Choroid plexus epithelial cell (primary cell): ENCODE results near the gene SOSTDC1.
"Not testable (repeated sequence)": the region's sequence is repeated elsewhere in the genome, so short reads cannot be mapped to it uniquely, and the experiment has no call there.

Source experiments
- DNase-seq: peaks from one replicate; pipeline ENCODE4 v3.0.0-alpha.2; 2010; ENCODE audit warnings: low read depth
- H3K4me3 ChIP-seq: 2 replicates; pipeline ENCODE4 v1.5.1; 2011; ENCODE audit warnings: low read depth, mild to moderate bottlenecking, control low read depth, low read length, moderate library complexity
- TF ChIP-seq, protein P1 (sequence below): conservative IDR thresholded peaks from 2 replicates; pipeline ENCODE4 v1.5.1; 2011; ENCODE audit warnings: low read depth, mild to moderate bottlenecking, control low read depth, inconsistent platforms, low read length, moderate library complexity

Gene SOSTDC1

GRCh38 chr7:16463520-16463919 is 2.0 kb downstream of the SOSTDC1 start:
- TF ChIP-seq, protein P1, sequence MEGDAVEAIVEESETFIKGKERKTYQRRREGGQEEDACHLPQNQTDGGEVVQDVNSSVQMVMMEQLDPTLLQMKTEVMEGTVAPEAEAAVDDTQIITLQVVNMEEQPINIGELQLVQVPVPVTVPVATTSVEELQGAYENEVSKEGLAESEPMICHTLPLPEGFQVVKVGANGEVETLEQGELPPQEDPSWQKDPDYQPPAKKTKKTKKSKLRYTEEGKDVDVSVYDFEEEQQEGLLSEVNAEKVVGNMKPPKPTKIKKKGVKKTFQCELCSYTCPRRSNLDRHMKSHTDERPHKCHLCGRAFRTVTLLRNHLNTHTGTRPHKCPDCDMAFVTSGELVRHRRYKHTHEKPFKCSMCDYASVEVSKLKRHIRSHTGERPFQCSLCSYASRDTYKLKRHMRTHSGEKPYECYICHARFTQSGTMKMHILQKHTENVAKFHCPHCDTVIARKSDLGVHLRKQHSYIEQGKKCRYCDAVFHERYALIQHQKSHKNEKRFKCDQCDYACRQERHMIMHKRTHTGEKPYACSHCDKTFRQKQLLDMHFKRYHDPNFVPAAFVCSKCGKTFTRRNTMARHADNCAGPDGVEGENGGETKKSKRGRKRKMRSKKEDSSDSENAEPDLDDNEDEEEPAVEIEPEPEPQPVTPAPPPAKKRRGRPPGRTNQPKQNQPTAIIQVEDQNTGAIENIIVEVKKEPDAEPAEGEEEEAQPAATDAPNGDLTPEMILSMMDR: no peak
- no peak overlapping the region for H3K4me3 ChIP-seq
- DNase-seq: no peak

GRCh38 chr7:16462431-16462889 is 3.1 kb downstream of the SOSTDC1 start:
- H3K4me3 ChIP-seq: no peak overlapping the region
- TF ChIP-seq, protein P1: no peak
- no peak for DNase-seq

DNA sequence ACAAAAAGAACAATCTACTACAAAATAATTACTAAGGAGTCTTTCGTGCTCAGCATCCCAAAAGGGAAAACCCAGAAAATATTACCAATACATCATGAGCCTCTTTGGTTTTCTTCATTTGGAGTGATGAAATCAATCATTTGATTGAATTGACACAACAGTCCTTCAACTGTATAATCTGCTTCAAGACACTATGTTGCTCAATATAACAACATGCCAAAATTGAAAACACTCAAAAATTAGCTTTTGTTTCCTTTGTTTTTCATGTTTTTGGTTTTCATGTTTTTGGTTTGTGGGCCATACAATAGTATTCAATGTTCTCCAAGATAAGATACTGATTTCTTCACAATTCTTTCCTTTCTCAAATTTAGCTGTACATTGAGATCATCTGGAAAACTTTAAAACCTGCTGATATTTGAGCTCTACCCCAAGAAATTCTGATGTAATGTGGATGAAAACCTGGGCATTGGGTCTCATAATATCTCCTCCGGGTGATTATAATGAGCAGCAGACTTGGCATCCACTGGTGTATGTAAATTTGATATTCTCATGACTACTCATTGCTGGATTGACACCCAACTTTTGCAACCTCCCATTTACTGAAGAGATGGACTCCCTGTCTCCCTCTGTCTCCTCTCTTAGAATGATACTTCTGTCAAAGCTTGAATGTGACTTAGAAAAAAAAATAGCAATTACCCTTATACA is 4.6 kb downstream of the SOSTDC1 start:
- TF ChIP-seq, protein P1: no peak
- H3K4me3 ChIP-seq: no peak overlapping the region
- DNase-seq: no peak

- H3K4me3 ChIP-seq, DNase-seq: not testable (repeated sequence)
These were observed 9.2 kb downstream of the SOSTDC1 start for GRCh38 chr7:16456303-16456702.

- TF ChIP-seq, protein P1: no peak
- no peak for DNase-seq
- H3K4me3 ChIP-seq: no peak overlapping the region
These were observed 9.9 kb downstream of the SOSTDC1 start for GRCh38 chr7:16455591-16455990.

- TF ChIP-seq, protein P1: no peak
- no peak overlapping the region for H3K4me3 ChIP-seq
- no peak for DNase-seq
These were observed 15.2 kb downstream of the SOSTDC1 start for GRCh38 chr7:16450366-16450765.

- H3K4me3 ChIP-seq: no peak overlapping the region
- TF ChIP-seq, protein P1: no peak
- no peak for DNase-seq
These were observed 17.7 kb downstream of the SOSTDC1 start for GRCh38 chr7:16447876-16448275.
